Stimulated activated CD4-positive, alpha-beta T cell treated with anti-CD3 and anti-CD28 coated beads, Interleukin-4, amount 100 ng/mL, for 24 hours (primary cell): ENCODE results near the gene NHLH1.
"Not testable (repeated sequence)": the region's sequence is repeated elsewhere in the genome, so short reads cannot be mapped to it uniquely, and the experiment has no call there.

Source experiments
- DNase-seq: peaks from one replicate; pipeline ENCODE4 v3.0.0-alpha.2; 2020

NHLH1 gene

GRCh38 chr1:160388406-160388805 lies 21.5 kb downstream of the NHLH1 start:
- DNase-seq, result not testable (repeated sequence)

- no peak for DNase-seq
These were observed 27.8 kb downstream of the NHLH1 start for GRCh38 chr1:160394673-160395072.

DNA sequence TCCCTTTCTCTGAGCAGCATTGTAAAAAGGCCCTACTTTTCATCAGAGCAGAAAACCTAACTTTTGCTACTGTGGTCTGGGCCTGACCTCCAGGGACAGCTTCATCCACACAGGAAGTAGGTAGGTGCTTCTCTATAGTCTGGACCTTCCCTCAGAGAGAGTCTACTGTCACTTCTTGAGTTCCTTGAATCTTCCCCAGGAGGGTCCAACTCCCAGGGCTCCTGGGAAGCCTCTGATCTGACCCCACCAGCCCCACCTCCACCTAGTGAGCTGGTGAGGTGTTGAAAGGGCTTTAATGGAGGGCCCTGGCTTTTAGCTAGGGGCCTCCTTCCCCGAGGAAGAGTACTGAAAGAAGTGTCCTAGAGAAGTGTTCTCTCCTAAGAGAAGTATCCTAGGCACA lies 30.8 kb downstream of the NHLH1 start:
- DNase-seq, result no peak

DNA sequence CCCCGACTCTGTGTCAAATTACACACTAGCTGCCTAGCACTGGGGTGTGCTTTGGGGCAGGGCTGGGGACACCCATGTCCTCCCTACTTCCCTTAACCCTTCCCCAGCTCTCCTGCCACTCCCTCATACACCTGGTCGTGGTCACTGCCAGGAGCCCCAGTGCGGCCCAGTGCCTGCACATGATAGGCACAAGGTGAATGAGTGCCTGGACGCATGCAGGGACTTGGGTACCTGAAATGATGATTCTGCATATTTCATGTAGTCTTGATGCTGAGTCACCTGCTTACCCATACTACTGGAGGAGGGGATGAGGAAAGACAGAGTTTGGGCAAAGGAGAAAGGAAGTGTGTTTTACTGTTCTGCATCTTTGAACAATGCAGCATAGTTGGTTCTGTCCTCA lies 32.0 kb downstream of the NHLH1 start:
- DNase-seq, result no peak

GRCh38 chr1:160399544-160400222 lies 32.8 kb downstream of the NHLH1 start:
- no peak for DNase-seq

- peak; percentile 32 for DNase-seq
These were observed 33.4 kb downstream of the NHLH1 start, which contains the start of gene VANGL2 for GRCh38 chr1:160400223-160400645. Gene VANGL2 (plus strand): TSS chr1:160400564. CDS start chr1:160415838, 15,274 bp downstream.

GRCh38 chr1:160400646-160401486 lies 34.0 kb downstream of the NHLH1 start:
- DNase-seq, result no peak

DNA sequence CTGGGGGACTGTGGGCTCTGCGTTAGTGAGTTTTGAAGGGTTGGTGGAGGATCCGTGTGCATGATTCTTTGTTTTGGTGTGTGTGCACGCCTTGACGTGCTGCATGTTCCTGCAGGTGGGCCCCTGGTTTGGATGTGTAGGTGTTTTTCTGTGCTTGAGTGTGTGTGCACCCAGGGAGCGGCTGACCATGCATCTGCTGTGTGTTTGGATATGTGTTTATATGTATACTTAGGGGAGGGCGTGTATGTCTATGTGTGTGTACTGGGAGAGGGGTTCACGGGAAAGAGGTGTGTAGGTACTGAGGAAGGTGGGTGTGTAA lies 34.6 kb downstream of the NHLH1 start:
- DNase-seq, result no peak

- no peak for DNase-seq
These were observed 35.3 kb downstream of the NHLH1 start for GRCh38 chr1:160402001-160402795.

DNA sequence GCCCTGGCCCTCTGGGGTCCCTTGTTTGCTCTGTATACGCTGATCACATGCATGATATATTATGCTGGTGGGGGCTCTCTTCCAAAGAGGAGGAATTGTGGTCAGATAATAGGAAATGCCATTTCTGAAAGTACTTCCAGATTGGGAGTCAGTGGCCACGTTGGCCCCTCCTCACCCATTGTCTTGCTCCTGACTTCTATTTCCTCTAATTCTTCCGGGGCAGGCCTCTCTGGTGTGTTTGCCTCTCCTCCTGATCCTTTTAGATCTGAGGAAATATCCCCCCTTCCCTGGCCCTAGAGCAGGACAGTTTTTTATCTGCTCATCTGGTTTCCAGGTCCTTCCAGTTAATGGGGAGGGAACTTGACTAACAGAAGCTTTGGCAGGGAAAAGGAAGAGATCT lies 36.4 kb downstream of the NHLH1 start:
- no peak for DNase-seq

DNA sequence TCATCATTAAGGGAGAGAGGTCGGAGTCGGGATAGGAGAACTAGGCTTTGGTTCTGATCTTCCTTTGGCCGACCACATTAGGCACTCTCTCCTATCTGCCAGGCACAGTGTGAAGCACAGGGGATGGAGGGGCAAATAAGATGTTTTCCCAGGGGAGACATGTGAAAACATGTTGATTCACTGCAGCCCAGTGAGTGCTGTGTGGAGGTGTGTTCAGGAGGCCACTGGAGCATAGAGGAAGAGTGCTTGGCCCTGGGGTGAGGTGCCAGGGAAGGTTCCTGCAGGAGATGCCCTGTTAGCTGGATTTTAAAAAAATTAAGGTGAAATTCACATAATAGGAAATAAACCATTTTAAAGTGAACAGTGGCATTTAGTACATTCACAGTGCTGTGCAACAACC lies 37.2 kb downstream of the NHLH1 start:
- no peak for DNase-seq

DNA sequence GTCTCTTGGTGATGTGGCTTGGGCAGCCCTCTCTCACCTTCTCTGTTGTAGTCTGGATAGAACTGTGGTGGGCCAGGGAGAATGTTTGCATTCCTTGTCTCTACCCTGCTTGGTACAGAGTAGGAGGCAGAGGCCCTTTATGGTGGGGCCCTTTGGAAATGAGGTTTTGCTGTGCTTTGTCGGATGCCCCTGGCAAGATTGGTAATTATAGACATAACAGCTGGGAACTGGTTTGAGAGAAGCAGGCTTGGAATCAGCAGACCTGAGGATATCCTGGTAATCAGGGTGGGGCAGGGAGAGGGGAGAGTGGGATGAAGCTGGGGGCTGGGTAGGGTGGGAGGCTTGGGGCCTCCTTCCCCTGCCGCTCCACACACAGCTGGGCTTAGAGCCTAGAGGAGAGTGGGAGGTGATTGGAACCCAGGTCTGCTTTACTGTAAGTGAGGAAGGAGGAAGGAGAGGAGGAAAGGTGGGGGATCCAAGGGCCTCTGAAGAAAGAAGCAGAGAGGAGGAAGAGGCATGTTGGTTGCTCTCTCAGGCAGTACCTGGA lies 38.5 kb downstream of the NHLH1 start:
- DNase-seq, result no peak

GRCh38 chr1:160406131-160406968 lies 39.5 kb downstream of the NHLH1 start:
- DNase-seq, result no peak

DNA sequence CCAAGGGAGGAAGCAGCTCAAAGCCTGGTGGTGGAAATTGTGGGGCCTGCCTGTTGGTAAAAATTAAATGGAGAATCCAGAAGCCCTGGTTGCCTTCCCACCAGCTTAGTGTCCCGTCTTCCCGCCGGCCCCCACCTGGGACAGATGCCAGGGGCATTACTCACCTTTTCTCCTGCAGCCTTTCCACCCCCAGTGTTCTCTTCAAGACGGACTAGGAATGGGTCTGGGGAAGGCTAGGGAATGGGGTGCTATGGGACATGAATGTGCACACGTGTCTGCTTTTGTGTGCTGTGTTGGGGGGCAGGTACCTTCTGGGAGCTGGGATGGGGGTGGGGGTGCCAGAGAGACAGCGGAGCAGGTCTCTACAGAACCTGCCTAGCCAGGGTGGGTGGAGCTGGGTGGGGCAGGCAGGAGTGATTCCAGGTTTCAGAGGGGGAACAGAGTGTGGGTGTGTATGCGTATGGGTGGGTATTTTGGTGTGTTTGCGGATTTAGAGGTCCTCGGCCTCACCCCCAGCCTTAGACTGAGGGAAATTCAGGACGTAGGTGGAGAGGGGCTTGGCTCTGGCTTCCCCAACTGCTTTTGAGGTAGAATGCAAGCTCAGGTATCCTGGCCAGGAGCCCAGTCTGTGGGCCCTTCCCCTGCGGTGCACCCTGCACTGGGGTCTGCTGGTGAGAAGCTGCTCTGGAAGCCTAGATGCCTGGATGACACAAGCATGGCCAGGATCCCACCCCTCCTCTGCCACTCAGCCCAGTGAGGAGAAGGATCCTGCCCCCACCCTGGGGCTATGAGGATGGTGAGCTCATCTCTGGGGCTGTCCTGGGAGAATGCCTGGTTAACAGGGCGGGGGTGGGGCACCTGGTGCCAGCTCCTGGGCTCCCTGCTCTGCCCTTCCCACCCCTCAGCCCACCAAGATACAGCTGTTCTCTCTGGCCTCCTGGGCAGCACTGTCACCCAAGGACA lies 41.2 kb downstream of the NHLH1 start:
- no peak for DNase-seq

DNA sequence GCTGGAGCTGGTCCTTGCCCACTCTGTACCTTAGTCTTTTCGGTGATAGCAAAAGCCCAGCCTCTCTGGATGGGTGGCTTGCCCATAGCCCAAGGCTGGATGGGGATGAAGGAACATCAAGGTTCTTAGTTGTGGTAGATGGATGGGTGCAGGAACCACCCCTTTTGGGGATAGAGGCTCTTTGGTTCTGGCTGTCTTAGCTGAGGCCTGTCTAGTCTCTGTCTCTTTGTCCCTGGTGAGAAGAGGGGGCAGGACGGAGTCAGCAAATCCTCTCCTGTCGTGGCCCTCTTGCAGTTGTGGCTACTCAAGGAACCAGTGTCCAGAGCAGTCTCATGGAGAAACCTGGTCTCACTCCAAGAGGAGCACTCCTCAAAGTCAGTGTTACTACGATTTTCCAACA lies 42.0 kb downstream of the NHLH1 start:
- DNase-seq, result no peak

DNA sequence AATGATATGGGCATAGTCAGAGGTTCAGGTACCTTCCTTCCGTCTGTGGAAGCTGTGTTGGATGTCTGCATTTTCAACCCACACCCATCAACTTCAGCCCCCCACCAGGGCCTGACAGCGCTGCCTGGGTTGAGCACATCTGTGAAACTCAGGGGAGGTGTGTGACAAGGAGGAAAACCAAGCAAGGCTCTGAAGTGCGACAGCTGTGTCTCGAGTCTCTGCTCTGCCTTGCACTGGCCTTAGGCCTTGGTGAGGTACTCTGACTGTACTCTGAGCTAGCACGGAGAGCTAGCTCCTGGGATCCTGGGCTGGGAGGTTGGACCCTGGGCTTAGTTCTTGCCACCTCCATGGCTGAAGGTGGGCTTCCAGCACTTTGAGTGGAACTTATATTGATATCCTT lies 42.6 kb downstream of the NHLH1 start:
- no peak for DNase-seq

- no peak for DNase-seq
These were observed 43.6 kb downstream of the NHLH1 start for GRCh38 chr1:160410406-160411005.

DNA sequence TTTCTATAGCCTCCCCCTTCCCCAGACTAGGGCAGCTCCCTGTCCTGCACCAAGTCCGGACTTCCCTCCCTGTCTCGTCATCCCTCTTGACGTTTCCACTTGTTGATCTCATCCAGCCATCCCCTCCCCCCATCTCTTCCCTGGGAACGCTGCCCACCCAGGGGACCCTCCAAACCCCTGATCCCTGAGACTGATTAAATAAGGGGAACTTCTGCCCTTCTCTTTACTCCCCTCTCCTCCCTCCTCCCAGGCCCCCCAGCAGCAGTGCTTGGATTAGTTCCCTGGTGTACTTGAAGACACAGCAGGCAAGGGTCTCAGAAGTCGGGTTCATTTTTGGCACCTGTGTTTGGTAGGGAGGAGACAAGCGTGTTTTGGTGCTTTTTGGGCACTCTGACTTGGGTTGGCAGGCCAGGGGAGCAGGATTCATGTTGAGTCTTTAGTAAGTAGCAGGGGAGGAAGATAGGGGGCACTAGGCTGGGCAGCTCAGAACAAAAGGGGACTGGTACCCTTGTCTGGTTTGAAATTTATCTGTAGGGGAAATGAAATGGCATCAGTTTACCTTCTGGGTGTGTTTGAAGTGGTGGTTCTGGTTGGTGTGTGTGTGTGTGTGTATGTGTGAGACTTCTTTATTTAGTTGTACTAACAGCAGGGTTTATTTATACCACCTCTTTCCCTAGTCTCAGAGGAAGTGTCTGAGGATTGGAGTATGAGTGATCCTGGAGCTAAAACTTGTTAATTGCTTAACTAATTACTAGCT lies 44.6 kb downstream of the NHLH1 start:
- DNase-seq, result no peak

GRCh38 chr1:160412028-160412362 lies 45.1 kb downstream of the NHLH1 start:
- DNase-seq, result no peak

DNA sequence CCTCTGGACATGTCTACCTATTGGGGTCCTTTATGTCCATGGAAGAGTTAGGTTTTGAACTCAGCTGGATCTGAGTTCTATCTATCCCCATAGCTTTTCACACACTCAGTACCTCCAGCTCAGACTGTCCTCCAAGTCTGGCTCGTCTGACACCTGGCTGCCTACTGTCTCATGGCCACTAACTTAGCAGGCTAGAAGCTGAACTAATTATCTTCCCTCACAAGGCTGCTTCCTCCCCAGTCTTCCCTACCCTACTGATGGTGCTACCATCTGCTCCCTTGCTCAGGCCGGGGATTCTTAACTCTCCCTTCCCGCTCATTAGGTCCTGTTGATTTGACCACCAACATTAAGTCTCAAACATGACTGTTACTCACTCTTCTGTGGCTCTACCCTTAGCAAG lies 46.8 kb downstream of the NHLH1 start:
- no peak for DNase-seq
